Measurements from ENCODE around the gene PSMG3. TPM values are rescaled to one million over a fixed set of nuclear protein-coding genes. Genes with fewer than 3 reads are reported as not detected.

PSMG3 gene
- total RNA-seq, 4 donors from 2014 or later = 13.5 to 39.7 (median 31.5) TPM

- TF ChIP-seq CTCF (IDR thresholded peaks at IDR 0.05; ENCODE audit: low read depth) = no peak
Observed at GRCh38 chr7:1609023-1609422, 39.2 kb upstream of the PSMG3 start.

- no peak for TF ChIP-seq CTCF (IDR thresholded peaks at IDR 0.05; ENCODE audit: low read depth)
Observed at GRCh38 chr7:1608318-1608717, 38.5 kb upstream of the PSMG3 start.

GRCh38 chr7:1607696-1608095, 37.9 kb upstream of the PSMG3 start:
- no peak for TF ChIP-seq CTCF (IDR thresholded peaks at IDR 0.05; ENCODE audit: low read depth)

GRCh38 chr7:1607001-1607400, 37.2 kb upstream of the PSMG3 start:
- TF ChIP-seq CTCF (IDR thresholded peaks at IDR 0.05; ENCODE audit: low read depth) = no peak

GRCh38 chr7:1604383-1604782, 34.6 kb upstream of the PSMG3 start:
- no peak for TF ChIP-seq CTCF (IDR thresholded peaks at IDR 0.05; ENCODE audit: low read depth)

GRCh38 chr7:1603346-1604225, 33.8 kb upstream of the PSMG3 start:
- TF ChIP-seq CTCF (IDR thresholded peaks at IDR 0.05; ENCODE audit: low read depth) = no peak

GRCh38 chr7:1602386-1602785, 32.6 kb upstream of the PSMG3 start:
- no peak for TF ChIP-seq CTCF (IDR thresholded peaks at IDR 0.05; ENCODE audit: low read depth)

Data from subcutaneous adipose tissue (tissue), 4 donors.